T follicular helper cell (primary cell): ENCODE data around the gene OVOL1.

Source experiments
- DNase-seq: peaks from one replicate; pipeline ENCODE4 v3.0.0-alpha.2; 2020; ENCODE audit warnings: low read depth

OVOL1 gene

DNA sequence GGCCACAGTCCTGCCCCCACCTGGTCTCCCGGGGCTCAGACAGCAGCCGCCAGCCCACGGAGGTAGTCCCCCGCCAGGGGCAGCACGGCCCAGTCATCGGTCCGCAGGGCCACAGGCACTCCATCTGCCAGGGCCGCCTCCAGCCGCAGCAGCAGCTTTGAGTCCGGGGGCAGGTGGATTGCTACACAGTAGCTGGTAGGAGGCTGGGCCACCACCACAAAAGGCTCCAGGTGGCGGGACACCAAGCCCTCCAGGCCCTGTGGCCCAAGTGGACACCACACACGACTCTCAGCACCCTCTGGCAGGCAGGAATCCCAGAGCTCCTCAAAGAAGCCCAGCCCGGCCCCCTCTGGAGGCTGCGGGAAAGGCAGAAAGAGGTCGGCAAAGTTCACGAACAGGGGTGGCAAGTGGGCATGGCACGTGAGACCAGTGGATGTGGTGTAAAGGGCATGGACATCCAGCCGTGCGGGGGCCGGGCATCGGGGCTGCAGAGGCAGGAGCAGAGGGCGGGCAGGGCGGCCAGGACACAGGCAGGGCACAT is 9.0 kb upstream of the OVOL1 start:
- no peak for DNase-seq

DNA sequence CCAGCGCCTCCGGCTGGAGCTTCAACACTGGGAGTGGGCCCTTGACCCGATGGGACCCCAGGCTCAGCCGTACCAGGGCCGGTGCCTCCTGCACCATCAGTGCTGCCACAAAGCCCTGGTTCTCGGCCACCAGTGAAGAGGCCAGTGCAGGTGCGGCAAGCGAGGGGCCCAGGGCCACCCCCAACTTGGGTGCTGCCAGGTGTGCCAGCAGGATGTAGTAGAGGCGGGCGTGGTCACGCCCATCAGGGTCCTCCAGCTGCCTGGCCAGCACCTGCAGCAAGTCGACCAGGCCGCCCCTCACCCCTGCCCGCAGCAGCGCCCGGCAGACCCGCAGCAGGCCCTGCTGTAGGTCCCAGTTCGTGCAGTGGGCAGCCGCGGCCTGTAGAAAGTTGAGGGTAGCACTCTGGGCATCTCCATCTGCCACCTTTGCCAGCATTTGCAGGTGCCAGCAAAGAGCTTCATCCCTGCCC is 8.4 kb upstream of the OVOL1 start:
- DNase-seq: no peak

DNA sequence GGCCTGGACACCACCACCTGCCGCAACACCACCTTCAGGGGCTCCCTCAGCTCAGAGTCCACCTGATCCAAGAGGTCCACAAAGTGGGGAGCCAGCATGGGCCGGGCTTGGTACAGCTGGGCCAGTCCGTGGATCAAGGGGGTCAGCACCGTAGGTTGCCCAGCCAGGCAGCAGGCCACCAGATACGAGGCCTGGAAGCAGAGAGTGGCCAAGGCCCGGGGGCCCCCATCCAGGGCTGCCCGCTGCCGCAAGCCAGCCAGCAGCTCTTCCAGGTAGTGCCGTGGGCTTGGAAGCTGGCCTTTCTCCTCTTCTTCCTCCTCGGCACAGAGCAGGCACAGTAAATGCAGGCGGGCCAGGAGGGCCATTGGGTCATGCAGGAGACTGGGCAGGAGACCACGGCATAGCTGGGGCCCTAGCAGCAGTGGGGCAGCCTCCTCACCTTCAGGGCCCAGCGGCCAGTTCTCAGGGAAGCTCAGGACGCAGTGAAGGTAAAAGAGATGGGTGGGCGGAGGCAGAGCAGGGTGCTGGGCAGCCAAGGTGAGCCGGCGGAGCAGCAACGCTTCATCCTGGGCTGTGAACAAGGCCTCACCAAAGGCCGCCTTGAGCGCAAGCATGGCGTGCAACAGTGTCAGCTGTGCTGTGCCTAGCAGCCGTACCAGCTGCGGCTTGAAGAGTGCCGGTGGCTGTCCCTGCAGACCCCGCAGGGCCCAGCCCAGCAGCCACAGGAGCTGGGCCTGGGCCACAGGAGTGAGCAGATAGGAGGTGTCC is 7.8 kb upstream of the OVOL1 start:
- no peak for DNase-seq

DNA sequence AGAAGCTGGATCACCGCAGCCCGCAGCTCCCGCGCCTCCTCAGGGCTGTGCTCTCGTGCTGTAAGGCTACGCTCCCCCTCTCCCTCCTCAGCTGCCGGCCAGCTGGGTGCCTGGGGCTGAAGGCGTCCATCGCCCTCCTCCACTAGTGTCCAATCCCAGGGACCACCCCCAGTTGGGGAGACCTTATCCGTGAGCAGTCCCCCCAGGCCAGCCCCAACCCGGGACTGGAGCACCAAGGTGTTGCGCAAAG is 7.3 kb upstream of the OVOL1 start:
- DNase-seq: no peak

DNA sequence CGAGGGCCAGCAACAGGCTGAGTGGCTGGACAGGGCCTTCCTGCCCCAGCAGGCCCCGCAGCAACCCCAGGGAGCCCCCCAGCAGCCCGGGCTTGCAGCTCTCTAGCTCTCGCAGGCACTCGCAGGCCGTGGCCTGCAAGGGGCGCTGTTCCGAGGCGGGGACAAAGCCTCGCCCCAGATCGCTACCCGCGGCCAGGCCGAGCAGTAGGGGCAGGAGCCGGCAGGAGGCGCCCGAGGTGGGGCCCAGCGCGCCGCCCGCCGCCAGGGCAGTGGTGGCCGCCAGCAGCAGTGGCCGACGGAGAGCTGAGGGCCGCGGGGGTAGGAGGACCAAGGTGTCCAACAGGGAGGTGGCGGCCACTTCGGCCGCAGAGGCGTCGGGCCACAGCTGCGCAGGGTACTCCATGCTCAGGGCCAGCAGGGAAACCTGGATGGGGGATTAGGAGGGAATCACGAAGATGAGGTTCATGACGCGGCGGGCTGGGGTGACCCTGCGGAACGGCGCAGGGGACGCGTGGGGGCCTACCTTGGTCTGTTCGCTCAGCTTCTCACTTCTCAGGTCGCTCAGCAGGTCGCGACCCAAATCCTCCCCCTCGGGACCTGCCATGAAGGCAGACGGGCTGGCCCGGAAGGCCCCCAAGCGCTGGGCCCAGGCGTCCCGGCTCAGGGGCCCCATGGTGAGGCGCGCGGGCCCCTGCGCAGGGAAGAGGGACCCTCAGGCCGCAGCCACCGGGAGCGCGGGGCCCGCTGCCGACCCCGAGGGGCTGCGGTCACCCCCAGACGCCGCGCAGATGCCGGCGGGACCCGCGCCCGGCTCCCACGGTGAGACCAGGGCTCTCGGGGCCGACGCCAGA is 6.7 kb upstream of the OVOL1 start:
- peak; percentile 64 for DNase-seq

DNA sequence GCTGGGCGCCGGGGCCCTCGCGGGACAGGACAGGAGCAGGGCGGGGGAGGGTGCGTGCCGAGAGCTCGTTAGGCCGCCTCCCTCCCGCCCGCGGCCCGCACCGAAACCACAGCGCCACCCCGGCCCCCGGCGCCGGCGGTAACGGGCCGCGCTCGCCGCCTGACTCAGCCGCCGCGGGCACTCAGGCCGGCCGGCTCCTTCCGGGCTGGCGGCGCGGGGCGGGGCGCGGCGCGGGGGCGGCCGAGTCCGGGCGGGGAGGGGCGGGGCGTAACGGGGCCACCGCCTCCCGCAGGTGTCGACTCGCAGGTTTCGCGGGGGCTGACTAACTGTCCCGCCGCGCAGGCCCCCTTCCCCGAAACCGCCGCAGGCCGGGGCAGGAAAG is 6.1 kb upstream of the OVOL1 start, which contains the start of gene AP5B1:
TSS of gene AP5B1 (minus strand) at position 207 of the 382 bp plus-strand sequence. CDS start 385 bp downstream, outside the sequence.
- DNase-seq: peak; percentile 66

DNA sequence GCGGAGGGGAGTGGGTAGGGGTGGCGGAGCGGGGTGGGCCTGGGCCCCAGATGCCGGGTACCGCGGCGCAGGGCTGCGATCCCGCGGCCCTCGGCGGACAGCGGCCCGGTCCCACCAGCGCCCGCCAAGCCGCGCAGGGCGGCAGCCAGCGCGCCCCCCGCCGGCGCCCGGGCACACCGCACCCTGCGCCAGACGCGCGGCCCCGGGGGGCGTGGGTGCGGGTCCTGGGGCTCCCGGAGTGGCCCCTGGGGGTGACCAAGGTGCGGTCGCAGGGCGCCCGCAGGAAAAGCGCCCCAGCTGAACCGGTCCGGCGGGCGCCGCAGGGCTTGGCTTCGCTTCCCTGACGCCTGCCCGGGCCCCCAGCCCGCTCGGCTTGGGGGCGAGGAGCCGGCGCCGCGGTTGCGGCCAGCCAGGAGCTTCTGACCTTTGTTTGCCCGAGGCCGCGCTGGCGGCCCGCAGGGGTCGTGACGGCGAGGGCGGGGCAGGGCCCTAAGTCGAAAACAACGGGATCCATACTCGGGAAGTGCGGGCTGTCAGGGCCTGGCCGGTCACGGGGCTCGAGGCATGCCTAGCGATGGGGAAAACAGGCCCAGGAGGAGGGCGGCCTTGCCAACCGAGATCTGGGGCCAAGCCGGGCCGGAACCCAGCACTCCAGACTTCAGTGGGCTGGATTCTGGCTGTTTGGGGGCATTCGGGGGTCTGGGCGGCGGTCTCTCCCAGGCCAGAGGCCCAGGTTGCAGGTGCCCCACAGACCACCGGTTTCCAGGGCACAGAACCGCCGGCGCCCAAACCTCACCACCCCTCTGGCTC is 5.5 kb upstream of the OVOL1 start:
- no peak for DNase-seq

DNA sequence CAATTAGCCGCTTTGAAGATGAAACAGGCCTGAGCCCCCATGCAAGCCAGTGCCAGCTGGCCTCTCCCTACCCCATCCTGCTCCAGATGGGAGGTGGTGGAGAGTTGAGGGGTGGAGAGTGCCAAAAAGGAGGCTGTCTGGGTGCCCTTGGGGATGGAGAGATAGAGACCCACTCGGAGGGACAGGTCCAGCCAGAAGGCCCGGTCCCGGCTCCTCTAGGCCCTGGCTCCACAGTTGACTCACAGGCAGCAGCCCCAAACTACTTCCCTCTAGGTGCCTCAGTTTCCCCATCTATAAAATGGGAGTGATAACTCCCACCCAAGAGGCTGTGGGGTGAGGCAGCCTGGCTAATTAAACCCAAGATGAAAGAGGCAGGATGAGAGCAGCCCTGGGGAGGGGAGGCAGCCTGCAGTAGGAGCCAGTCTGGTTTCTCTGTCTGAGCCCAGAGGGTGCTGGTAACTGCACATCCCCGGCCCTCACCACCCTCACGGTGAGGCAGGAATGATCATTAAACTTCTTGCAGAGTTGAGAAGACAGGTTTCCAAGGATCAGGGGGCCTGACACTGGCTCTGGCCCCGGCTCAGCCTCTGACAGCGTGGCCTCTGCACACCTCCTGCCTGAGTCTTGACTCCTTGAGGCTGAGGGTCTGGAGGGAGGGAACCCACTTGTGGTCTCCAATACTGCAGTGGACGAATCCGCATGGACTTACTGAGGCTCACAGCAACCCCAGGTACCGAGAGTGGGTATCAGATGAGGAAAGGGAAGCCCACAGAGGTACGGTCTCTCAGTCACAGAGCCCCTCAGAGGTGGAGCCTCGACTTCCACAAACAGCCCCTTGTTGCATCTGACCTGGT is 4.7 kb upstream of the OVOL1 start:
- DNase-seq: no peak

DNA sequence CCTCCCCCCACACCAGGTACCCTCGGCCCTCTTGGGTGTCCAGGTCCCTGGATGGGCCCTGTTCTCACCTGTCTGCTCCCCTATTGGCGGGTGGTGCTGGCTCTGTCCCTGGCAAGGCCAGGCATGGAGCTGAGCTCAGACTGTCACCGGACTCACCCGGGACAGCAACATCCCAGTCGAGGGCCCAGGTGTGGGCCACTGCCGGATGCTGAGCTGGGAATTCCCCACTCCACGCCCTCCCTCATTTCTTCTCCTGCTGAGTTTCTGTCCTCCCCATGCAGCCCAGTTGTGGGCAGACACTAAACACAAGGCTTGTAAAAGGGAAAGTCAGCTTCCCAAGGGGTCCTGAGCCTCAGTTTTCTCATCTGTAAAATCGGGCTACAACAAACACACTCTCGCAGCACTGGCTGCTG is 4.0 kb upstream of the OVOL1 start:
- DNase-seq: no peak

DNA sequence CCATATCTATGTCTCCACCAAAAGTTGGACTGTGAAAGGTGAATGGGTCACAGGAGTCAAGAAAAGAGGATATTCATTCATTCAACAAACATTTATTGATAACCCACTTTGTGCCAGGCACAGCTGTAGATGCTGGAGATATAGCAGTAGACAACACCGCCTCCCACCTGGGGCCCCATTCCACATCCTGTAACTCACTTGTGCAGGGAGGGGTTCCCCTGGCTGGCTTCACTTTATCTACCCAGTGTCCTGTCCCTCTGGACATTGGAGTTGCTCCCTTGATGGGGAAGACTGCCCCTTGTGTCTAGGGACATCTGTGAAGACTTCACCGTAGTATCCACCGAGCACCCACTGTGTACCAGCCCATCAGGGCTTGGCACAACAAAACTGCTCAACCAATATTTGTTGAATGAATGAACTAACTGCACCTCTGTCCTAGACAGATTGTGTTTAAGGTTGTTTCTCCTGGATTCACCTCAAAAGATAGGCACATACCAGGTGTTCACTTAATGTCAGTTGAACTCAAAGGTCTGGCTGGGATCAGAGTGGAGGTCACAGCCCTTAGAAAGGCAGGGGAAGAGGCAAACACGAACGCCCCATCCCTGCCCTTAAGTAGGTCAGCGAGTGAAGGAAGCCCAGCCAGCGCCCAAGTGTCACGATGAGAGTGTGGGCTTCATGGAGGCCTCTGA is 1.4 kb upstream of the OVOL1 start:
- no peak for DNase-seq

DNA sequence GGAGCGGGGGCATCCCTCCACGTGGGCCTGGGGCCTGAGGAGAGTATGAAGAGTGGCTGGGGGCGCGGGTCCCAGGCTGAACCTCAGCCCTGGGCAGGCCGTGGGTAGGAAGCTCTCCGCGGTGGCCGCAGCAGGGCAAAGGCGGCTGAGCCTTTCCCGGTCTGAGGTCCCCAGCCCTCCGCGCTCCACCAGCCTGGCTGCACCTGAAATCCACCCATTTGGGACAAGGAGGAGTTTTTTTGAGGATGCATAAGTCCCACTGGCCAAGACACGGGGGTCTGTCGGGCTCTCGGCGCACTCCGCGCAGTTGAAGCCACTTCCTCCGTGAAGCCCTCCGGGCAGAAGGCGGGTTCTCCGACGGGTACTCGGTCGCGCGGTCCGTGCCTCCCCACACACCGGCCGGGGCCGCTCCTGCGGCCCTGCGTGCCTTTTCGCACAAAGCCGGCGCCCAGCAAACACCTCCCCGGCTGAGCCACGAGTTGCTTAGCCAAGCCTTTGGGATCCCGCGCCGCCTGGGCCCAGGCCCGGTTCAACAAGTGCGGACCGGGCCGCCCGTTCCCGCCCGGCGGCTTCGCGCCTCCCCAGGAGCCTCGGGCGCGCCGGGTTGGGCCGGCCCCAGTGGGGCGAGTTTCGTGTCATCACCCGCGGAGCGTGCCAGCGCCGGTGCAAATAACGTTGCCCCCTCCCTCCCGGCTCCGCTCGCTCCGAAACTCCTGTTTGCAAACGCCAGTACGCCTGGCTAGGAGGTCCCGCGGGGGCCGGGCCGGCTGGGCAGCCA is 666 bp upstream of the OVOL1 start:
- DNase-seq: no peak

DNA sequence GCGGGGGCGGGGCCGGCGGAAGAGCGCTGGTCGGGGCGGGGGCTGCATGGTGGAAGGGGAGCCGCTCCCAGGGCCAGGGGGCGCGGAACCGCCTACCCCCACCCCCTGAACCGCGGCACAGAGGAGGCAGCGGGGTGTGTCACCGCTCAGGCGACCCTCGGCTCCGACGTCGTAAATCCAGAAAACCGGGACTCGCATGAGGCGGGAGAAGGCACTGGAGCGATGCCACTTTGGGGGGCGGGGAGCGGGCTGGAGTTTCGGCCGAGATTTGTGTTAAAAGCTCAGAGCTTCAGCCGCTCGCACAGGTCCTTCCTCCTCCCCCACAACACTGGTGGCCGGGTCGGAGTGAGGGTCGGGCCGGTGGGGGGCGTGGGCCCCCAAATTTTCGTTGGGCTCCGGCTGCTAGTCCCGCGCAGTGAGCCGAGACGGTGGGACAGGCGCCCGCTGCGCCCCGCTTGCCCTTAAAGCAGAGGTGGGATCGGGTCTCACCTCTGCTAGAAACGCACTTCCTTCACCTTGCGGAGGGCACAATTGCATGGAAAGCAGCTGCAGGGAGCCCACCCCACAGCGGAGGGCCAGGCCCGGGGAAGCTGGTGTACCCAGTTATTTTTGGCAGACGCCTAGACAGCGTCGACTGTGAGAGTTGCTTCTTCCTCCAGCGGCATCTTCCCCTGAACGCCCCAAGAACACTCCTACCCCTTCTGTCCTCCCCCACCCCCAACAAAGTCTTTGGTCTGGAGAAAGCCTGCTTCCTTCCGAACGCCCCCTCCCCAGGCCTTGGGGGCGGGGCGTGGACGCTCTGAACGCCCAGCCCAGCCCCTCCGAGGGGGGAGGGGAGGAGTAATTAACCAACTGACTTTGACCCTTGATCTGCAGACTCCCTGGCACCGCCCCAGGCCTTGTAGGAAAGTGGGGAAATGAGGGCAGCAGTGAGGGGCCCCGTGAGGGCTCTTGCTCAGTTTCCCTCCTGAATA is 1.1 kb downstream of the OVOL1 start:
- DNase-seq: no peak

DNA sequence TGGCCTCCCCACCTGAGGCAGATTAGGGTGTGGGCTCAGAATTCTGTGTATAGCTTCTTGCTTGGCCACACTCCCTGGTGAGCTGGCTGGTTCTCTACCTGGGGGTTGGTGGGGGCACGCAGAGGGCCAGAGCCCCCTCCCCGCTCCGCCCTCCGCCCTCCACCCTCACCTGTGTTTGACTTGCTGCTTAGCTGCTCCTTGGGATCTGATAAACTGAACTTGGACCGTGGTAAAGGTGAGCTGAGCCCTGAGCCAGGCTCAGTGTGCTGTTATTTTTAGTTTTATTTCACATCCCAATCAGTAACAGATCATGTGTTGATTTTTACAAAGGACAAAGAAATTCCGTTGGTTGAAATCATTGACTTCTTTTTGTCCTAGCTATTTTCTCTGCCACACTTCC is 2.0 kb downstream of the OVOL1 start:
- no peak for DNase-seq

DNA sequence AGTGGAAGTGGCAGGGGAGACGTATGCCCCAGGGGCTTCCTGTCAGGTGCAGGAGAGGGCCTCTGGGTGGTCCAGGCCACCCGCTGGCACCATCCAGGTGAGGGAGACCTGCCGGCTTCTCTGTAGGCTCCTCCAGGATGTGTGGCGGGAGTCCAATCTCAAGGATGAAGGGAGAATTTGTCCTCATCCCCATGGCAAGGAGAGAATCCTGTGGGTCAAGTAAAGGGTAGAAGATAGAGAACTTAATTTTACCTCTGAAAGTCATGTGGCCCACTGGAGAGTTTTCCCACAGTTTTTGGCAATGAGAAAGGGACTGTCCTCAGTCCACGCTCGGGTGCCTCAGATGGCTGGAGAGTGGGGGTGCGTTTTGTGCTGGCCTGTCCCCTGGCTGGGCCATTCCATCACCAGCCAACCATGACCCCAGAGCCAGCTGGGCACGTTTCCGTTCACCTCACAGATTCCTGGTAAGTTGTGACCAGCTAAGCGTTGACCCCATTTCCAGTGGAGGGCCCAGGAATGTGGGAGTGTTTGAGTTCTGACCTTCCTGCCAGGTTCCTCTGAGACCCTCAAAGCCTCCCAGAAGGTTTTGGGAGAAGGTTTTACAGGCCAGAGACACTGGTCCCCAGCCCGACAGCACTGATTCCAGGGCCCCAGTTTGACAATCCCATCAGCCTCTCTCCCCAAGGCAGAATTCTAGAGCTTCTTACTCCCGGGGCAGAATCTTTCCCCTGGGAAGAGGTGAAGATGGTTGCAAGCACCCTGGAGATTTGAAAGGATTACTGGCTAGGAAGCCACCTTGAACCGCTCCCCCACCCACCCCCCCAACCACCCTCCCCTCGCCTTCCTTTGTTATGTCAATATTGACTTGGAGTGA is 2.6 kb downstream of the OVOL1 start:
- DNase-seq: no peak

DNA sequence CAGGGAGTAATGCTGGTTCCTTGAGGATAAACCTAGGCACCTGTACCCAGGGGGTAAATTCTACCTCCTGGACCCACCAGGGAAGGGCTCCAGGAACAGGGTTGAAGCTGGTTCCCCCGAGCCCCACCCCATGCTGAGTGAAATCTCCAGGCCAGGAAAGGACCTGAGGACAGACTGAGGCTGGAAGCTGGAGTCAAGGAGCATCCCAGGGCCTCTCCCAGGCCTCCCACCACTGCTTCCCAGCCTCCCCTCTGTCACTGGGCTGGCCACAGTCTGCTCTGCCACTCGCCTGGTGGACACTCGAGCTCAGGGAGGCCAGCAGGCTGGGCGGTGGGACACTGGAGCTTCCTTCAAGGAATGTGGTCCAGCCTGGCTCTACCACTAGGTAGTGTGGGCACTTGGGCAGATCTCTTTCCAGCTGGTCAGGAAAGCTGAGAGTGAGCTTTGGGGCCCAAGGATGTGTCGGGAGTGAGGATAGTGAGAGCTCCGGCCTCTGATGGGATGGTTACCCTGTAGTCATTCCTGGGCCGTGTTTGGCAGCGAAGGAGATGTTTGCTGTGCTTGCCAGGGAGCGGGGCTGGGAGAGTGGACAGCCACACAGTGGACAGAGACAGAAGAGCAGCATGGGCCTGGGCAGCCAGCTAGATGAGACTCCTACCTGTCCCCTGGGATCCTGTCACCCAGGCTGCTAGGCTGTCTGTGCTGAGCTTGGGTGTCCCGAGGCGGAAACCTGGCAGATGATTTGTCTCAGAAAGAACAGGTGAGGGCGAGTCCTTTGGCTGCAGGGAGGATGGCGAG is 3.4 kb downstream of the OVOL1 start:
- DNase-seq: no peak

DNA sequence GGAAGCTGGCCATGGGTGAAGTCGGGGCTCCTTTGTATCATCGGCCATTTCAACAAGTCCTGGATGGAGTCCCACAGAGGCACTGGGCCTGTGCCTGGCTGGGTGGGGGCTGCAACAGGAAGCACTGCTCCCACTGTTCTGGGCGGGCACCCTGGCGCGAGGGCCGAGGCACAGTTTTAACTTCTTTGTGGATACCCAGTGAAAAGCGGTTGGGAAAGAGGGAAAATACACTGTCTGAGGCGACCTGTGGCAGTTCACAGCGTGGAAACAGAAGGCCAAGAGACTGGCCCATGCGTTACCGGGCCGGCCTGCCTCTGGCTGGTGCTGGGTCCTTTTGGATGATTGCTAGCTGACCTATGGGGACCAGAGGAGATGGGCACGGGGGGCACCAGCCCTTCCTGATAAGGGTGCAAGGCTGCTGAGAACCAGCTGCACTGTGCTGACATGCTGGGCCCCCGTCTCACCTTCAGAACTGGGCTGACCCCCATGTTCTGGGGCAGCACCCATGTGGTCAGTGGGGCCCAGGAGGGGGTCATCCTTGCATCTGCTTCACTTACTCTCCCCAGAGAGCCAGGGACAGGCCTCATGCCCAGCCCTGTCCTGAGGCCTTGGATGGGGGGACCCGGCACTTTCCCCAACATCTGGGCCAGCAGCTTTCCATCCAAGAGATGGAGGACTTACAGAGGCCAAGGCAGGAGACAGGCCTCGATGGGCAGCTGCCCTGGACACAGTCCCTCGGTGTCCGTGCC is 4.2 kb downstream of the OVOL1 start:
- DNase-seq: no peak
